Measurements from ENCODE around the gene AARS2.

DNA sequence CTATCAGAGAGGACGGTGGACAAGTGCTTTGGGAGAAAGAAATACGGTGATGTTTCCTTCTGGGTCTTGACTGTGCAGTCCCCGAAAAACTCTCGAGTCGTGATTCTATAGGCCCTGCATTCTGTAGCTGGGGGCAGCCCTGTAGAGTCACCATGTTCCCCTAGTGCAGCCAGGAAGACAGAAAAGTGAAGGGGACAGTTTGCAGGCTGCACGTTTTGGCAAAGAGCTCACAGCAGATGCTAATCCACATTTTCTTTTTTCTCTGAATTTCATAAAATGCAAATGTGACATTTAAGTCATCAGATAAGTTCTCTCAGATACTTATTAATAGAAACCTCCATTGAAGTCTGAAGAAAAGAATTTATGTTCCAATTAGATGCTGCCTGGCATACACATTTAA is 48.8 kb upstream of the AARS2 start:
- TF ChIP-seq POLR2A (IDR thresholded peaks at IDR 0.05) (no peak), EP300 (IDR thresholded peaks at IDR 0.05) (no peak)
- TF ChIP-seq, protein P1, sequence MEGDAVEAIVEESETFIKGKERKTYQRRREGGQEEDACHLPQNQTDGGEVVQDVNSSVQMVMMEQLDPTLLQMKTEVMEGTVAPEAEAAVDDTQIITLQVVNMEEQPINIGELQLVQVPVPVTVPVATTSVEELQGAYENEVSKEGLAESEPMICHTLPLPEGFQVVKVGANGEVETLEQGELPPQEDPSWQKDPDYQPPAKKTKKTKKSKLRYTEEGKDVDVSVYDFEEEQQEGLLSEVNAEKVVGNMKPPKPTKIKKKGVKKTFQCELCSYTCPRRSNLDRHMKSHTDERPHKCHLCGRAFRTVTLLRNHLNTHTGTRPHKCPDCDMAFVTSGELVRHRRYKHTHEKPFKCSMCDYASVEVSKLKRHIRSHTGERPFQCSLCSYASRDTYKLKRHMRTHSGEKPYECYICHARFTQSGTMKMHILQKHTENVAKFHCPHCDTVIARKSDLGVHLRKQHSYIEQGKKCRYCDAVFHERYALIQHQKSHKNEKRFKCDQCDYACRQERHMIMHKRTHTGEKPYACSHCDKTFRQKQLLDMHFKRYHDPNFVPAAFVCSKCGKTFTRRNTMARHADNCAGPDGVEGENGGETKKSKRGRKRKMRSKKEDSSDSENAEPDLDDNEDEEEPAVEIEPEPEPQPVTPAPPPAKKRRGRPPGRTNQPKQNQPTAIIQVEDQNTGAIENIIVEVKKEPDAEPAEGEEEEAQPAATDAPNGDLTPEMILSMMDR (IDR thresholded peaks at IDR 0.05): no peak
